ENCODE measurements around the gene HIP1. TPM values are rescaled to one million over a fixed set of nuclear protein-coding genes. Genes with fewer than 3 reads are reported as not detected.
A peak's percentile ranks its signal among the peaks of the same experiment; 100 is the strongest.

HIP1 gene
- total RNA-seq, 1 donor from 2014 or later: 17.7 TPM

GRCh38 chr7:75617634-75618234 is 121.0 kb downstream of the HIP1 start:
- no peaks in the 10 kb centered on the region for H3K9me3 ChIP-seq
- TF ChIP-seq CTCF (IDR thresholded peaks at IDR 0.05): no peak
- TF ChIP-seq POLR2AphosphoS5 (IDR thresholded peaks at IDR 0.05; ENCODE audit: insufficient read depth in 1 of 2, low read depth in 1 of 2): peak in 1 of 2 donors; percentile 46
- no peak overlapping the region for H3K4me3 ChIP-seq
- H3K36me3 ChIP-seq: no peaks in the 10 kb centered on the region
- no peaks in the 10 kb centered on the region for H3K27me3 ChIP-seq
- no peak for DNase-seq (ENCODE audit: extremely low spot score in 2 of 2)
- intact Hi-C loops (cut with DNase I): no loop called here
- H3K27ac ChIP-seq: no peak overlapping the region
- H3K4me1 ChIP-seq: no peaks in the 10 kb centered on the region

DNA sequence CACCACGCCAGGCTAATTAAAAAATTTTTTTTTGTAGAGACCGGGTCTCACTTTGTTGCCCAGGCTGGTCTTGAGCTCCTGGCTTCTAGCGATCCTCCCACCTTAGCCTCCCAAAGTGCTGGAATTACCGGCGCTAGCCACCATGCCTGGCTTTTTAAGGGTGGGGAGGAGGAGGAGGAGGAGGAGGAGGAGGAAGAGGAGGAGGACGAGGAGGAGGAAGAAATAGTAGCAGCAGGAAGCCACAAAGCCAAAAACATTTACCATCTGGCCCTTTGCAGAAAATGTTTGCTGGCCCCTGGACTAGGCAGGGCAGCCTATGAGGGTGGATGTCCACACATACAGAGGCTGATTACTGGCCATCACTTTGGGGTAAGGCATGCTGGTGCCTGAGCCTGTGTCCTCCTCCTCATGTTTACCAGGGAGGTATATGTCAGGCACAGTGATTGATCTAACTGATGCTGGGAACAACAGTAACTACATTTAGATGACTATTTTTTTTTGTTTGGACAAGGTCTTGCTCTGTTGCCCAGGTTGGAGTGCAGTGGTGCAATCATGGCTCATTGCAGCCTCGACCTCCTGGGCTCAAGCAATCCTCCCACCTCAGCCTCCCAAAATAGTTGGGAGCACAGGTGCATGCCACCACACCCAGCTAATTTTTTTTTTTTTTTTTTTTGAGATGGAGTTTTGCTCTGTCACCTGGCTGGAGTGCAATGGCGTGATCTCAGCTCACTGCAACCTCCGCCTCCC is 122.1 kb downstream of the HIP1 start:
- Histone ChIP-seq H3K27me3 (no peaks in the 10 kb centered on the region), H3K36me3 (no peaks in the 10 kb centered on the region), H3K9me3 (no peaks in the 10 kb centered on the region), H3K27ac (no peak overlapping the region), H3K4me1 (peaks cover 6% of the 10 kb centered on the region), H3K4me3 (no peak overlapping the region)
- TF ChIP-seq POLR2A (IDR thresholded peaks at IDR 0.05): no peak
- no peak for TF ChIP-seq CTCF (IDR thresholded peaks at IDR 0.05)
- TF ChIP-seq POLR2AphosphoS5 (IDR thresholded peaks at IDR 0.05; ENCODE audit: insufficient read depth in 1 of 2, low read depth in 1 of 2): no peak
- DNase-seq (ENCODE audit: extremely low spot score in 2 of 2): no peak
- intact Hi-C loops (cut with DNase I): no loop called here

GRCh38 chr7:75614401-75614800 is 124.3 kb downstream of the HIP1 start:
- Histone ChIP-seq H3K36me3 (no peaks in the 10 kb centered on the region), H3K27ac (no peak overlapping the region), H3K27me3 (no peaks in the 10 kb centered on the region), H3K9me3 (no peaks in the 10 kb centered on the region), H3K4me3 (no peak overlapping the region), H3K4me1 (peaks cover 7% of the 10 kb centered on the region)
- TF ChIP-seq POLR2AphosphoS5 (IDR thresholded peaks at IDR 0.05; ENCODE audit: insufficient read depth in 1 of 2, low read depth in 1 of 2) (no peak), POLR2A (IDR thresholded peaks at IDR 0.05) (no peak), CTCF (IDR thresholded peaks at IDR 0.05) (no peak)
- intact Hi-C loops (cut with DNase I): no loop called here
- no peak for DNase-seq (ENCODE audit: extremely low spot score in 2 of 2)

- intact Hi-C loops (cut with DNase I): no loop called here
- DNase-seq (ENCODE audit: extremely low spot score in 2 of 2): no peak
Observed at GRCh38 chr7:75613351-75613750, 125.4 kb downstream of the HIP1 start.

More at GRCh38 chr7:75613351-75613750, 125.4 kb downstream of the HIP1 start:
- no peaks in the 10 kb centered on the region for H3K9me3 ChIP-seq
- no peak overlapping the region for H3K4me3 ChIP-seq
- H3K27ac ChIP-seq: no peak overlapping the region
- peaks cover 7% of the 10 kb centered on the region for H3K4me1 ChIP-seq
- no peak for TF ChIP-seq POLR2AphosphoS5 (IDR thresholded peaks at IDR 0.05; ENCODE audit: insufficient read depth in 1 of 2, low read depth in 1 of 2)
- no peak for TF ChIP-seq CTCF (IDR thresholded peaks at IDR 0.05)
- no peak for TF ChIP-seq POLR2A (IDR thresholded peaks at IDR 0.05)
- H3K27me3 ChIP-seq: no peaks in the 10 kb centered on the region
- no peaks in the 10 kb centered on the region for H3K36me3 ChIP-seq
